Measurements from ENCODE around the gene PLCB2. TPM values are rescaled to one million over a fixed set of nuclear protein-coding genes. Genes with fewer than 3 reads are reported as not detected.

Gene PLCB2
- total RNA-seq, 2 donors from 2014 or later: 5.7 to 9.5 TPM

- Histone ChIP-seq H3K27ac (no peak overlapping the region), H3K9ac (ENCODE audit: low read depth in 2 of 2, low read length in 2 of 2) (peak overlapping the region in 1 of 2 donors; percentile 8), H3K36me3 (no peaks in the 10 kb centered on the region), H3K4me3 (no peak overlapping the region), H3K27me3 (peaks cover under 1% of the 10 kb centered on the region), H3K4me1 (peaks cover 2% of the 10 kb centered on the region), H3K9me3 (no peaks in the 10 kb centered on the region)
- intact Hi-C loops (cut with DNase I): loop anchor here (2.0 to 5.0 kb wide), 5 partner anchors 38 to 492 kb away; partner anchors contain the start of gene FSIP1
- DNase-seq: peak; percentile 81
- TF ChIP-seq, protein P1, sequence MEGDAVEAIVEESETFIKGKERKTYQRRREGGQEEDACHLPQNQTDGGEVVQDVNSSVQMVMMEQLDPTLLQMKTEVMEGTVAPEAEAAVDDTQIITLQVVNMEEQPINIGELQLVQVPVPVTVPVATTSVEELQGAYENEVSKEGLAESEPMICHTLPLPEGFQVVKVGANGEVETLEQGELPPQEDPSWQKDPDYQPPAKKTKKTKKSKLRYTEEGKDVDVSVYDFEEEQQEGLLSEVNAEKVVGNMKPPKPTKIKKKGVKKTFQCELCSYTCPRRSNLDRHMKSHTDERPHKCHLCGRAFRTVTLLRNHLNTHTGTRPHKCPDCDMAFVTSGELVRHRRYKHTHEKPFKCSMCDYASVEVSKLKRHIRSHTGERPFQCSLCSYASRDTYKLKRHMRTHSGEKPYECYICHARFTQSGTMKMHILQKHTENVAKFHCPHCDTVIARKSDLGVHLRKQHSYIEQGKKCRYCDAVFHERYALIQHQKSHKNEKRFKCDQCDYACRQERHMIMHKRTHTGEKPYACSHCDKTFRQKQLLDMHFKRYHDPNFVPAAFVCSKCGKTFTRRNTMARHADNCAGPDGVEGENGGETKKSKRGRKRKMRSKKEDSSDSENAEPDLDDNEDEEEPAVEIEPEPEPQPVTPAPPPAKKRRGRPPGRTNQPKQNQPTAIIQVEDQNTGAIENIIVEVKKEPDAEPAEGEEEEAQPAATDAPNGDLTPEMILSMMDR (IDR thresholded peaks at IDR 0.05): peak; percentile 100
Measured at GRCh38 chr15:40274350-40275274, 33.1 kb downstream of the PLCB2 start.

DNA sequence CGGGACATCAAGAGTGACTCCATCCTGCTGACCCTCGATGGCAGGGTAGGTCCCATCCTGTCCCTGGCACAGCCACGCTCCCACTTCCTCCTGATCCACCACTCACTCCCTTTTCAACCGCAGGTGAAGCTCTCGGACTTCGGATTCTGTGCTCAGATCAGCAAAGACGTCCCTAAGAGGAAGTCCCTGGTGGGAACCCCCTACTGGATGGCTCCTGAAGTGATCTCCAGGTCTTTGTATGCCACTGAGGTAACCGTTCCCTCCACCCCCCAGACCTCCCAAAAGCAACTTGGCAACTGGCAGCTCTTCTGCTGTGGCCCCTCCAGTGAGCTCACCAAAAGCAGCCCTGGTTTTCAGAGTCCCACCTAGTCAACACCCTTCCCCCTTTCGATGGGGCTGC lies 34.3 kb downstream of the PLCB2 start:
- Histone ChIP-seq H3K9ac (ENCODE audit: low read depth in 2 of 2, low read length in 2 of 2) (no peak overlapping the region), H3K4me1 (no peaks in the 10 kb centered on the region), H3K4me3 (no peak overlapping the region), H3K36me3 (no peaks in the 10 kb centered on the region), H3K27me3 (no peaks in the 10 kb centered on the region), H3K9me3 (no peaks in the 10 kb centered on the region), H3K27ac (no peak overlapping the region)
- intact Hi-C loops (cut with DNase I): no loop called here
- TF ChIP-seq, protein P1 (IDR thresholded peaks at IDR 0.05): no peak
- DNase-seq: no peak

- intact Hi-C loops (cut with DNase I): no loop called here
- TF ChIP-seq, protein P1 (IDR thresholded peaks at IDR 0.05): no peak
- H3K27ac ChIP-seq: no peak overlapping the region
- H3K36me3 ChIP-seq: no peaks in the 10 kb centered on the region
- H3K27me3 ChIP-seq: no peaks in the 10 kb centered on the region
- H3K4me1 ChIP-seq: no peaks in the 10 kb centered on the region
- H3K4me3 ChIP-seq: no peak overlapping the region
- DNase-seq: no peak
- no peak overlapping the region for H3K9ac ChIP-seq (ENCODE audit: low read depth in 2 of 2, low read length in 2 of 2)
- no peaks in the 10 kb centered on the region for H3K9me3 ChIP-seq
Measured at GRCh38 chr15:40272485-40273056, 35.2 kb downstream of the PLCB2 start.

DNA sequence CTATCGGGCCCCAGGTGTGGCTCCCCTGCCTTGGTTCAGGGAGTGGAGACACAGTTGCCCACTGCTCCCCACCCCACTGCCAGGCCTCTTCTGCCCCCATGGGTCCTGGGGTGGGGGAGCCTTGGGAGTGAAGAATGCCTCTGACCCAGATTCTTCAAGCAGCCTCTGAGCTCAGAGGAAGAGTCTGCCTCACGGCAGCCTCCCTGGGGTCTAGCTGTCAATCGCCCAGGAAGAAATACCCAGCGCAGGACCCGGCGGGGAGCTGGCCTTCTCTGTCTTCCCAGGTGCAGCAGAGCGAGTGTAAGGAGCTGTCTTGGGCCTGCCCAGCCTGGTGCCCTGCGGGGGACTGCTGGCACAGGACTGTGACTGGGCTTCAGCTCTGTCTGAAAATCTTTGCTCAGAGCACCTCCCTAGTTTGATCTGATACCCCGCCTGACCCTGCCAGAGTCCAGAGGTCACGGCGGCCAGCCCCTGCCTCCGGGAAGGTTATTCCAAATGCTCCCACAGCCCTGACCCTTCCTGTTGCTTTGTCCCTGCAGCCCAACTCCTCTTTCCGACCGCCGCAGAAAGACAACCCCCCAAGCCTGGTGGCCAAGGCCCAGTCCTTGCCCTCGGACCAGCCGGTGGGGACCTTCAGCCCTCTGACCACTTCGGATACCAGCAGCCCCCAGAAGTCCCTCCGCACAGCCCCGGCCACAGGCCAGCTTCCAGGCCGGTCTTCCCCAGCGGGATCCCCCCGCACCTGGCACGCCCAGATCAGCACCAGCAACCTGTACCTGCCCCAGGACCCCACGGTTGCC lies 35.9 kb downstream of the PLCB2 start:
- H3K27ac ChIP-seq: no peak overlapping the region
- no peaks in the 10 kb centered on the region for H3K36me3 ChIP-seq
- TF ChIP-seq, protein P1 (IDR thresholded peaks at IDR 0.05): no peak
- intact Hi-C loops (cut with DNase I): no loop called here
- no peak overlapping the region for H3K9ac ChIP-seq (ENCODE audit: low read depth in 2 of 2, low read length in 2 of 2)
- DNase-seq: no peak
- H3K4me3 ChIP-seq: no peak overlapping the region
- no peaks in the 10 kb centered on the region for H3K27me3 ChIP-seq
- no peaks in the 10 kb centered on the region for H3K9me3 ChIP-seq
- H3K4me1 ChIP-seq: no peaks in the 10 kb centered on the region

DNA sequence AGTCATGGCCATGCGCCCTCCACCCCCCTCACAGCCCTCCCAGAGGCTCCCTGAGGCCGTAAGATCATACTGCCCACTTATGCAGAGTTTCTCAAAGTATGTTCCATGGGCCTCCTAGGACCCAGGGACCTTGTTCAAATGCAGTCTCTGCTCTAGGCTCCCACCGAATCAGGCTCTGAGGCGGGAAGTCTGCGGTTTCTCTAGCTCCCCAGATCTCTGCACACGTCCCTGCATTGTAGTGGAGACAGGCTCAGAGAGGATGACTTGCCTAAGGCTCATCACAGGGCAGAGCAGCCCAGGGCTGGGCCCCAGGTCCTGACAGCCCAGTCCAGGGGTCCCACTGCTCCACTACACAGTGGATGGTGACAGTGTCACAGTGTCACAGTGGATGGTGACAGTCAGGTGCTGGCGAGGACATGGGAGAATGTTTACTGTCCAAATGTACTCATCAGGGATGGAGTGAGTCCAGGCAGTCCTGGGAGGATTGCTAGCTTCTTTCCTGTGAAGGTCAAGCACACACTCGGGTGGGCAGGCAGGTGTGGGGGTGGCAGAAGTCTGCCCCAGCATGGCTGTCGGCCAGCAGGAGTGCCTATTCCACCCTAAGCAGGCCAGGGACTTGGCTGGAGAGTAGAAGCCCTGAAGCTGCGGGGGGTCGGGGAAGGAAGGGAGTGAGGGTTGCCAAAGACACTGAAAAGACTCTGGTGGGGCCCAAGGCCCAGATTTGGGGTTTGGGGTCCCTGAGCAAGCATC lies 37.3 kb downstream of the PLCB2 start:
- no peak overlapping the region for H3K4me3 ChIP-seq
- DNase-seq: no peak
- TF ChIP-seq, protein P1 (IDR thresholded peaks at IDR 0.05): no peak
- intact Hi-C loops (cut with DNase I): no loop called here
- H3K27me3 ChIP-seq: no peaks in the 10 kb centered on the region
- H3K9ac ChIP-seq (ENCODE audit: low read depth in 2 of 2, low read length in 2 of 2): no peak overlapping the region
- H3K27ac ChIP-seq: no peak overlapping the region
- H3K9me3 ChIP-seq: no peaks in the 10 kb centered on the region
- no peaks in the 10 kb centered on the region for H3K4me1 ChIP-seq
- H3K36me3 ChIP-seq: no peaks in the 10 kb centered on the region
